WTC11 (cell line): ENCODE results near the gene TMCO1. TPM values are rescaled to one million over a fixed set of nuclear protein-coding genes. Genes with fewer than 3 reads are reported as not detected.
A peak's percentile ranks its signal among the peaks of the same experiment; 100 is the strongest.

Experiments
- ATAC-seq: fragments of 200-7000 bp; cut with Tn5 transposase; 2 replicates; pipeline ENCODE4 v1.10.0; 2021; ENCODE audit warnings: mild to moderate bottlenecking, moderate library complexity
- CTCF ChIA-PET: fragments of 300-600 bp; sonication (Branson Sonifier 250); formaldehyde crosslinking; loops from one replicate; lab custom pipeline; 2021; ENCODE audit warnings: antibody characterized with exemption; lab: Charles Lee
- POLR2A ChIA-PET: fragments of 350-600 bp; sonication (Branson Sonifier 250); formaldehyde crosslinking; loops from one replicate; lab custom pipeline; 2021; ENCODE audit warnings: antibody characterized with exemption; lab: Charles Lee
- DNase-seq: peaks from one replicate; pipeline ENCODE4 v3.0.0; 2021; ENCODE audit warnings: low spot score
- H3K27ac Mint-ChIP-seq: 2 replicates; pipeline ENCODE4 v1.8.0; 2021; ENCODE audit warnings: mixed read lengths
- H3K27me3 Mint-ChIP-seq: 2 replicates; pipeline ENCODE4 v1.8.0; 2021; ENCODE audit warnings: low read depth, mild to moderate bottlenecking, moderate library complexity, mixed read lengths
- H3K36me3 Mint-ChIP-seq: 2 replicates; pipeline ENCODE4 v1.8.0; 2021; ENCODE audit warnings: mixed read lengths
- H3K4me1 Mint-ChIP-seq: 2 replicates; pipeline ENCODE4 v1.8.0; 2022; ENCODE audit warnings: mixed read lengths
- H3K4me3 Mint-ChIP-seq: 2 replicates; pipeline ENCODE4 v1.8.0; 2021; ENCODE audit warnings: mild to moderate bottlenecking, moderate library complexity, mixed read lengths
- H3K9me3 Mint-ChIP-seq: 2 replicates; pipeline ENCODE4 v1.8.0; 2021; ENCODE audit warnings: mixed read lengths
- E2F5 ChIP-seq: sonication (generic); formaldehyde crosslinking; IDR thresholded peaks from 2 replicates; pipeline ENCODE4 v1.8.1; 2022; ENCODE audit warnings: mild to moderate bottlenecking, moderate library complexity, missing genetic modification reagents
- EMX1 ChIP-seq: fragments of 250-450 bp; sonication (Bioruptor Pico); IDR thresholded peaks from 2 replicates; pipeline ENCODE4 v1.8.0; 2021; ENCODE audit warnings: mild to moderate bottlenecking
- FOXK1 ChIP-seq: sonication (generic); formaldehyde crosslinking; IDR thresholded peaks from 2 replicates; pipeline ENCODE4 v1.8.0; 2022; ENCODE audit warnings: mild to moderate bottlenecking, moderate library complexity, missing genetic modification reagents
- HMGXB4 ChIP-seq: sonication (generic); formaldehyde crosslinking; IDR thresholded peaks from 2 replicates; pipeline ENCODE4 v1.8.1; 2023; ENCODE audit warnings: mild to moderate bottlenecking, moderate library complexity, missing genetic modification reagents
- JAZF1 ChIP-seq: fragments of 250-450 bp; sonication (Bioruptor Pico); IDR thresholded peaks from 2 replicates; pipeline ENCODE4 v1.9.0; 2021; ENCODE audit warnings: moderate library complexity, mild to moderate bottlenecking, inconsistent platforms
- KAT7 ChIP-seq: sonication (generic); formaldehyde crosslinking; IDR thresholded peaks from 2 replicates; pipeline ENCODE4 v1.8.1; 2023; ENCODE audit warnings: missing genetic modification reagents, mild to moderate bottlenecking, borderline replicate concordance
- MLX ChIP-seq: sonication (generic); formaldehyde crosslinking; IDR thresholded peaks from 2 replicates; pipeline ENCODE4 v1.8.1; 2023; ENCODE audit warnings: mild to moderate bottlenecking, missing genetic modification reagents, moderate library complexity
- MYBL2 ChIP-seq: sonication (generic); formaldehyde crosslinking; IDR thresholded peaks from 2 replicates; pipeline ENCODE4 v1.8.1; 2023; ENCODE audit warnings: mild to moderate bottlenecking, moderate library complexity, missing genetic modification reagents
- NR2C2 ChIP-seq: sonication (generic); formaldehyde crosslinking; IDR thresholded peaks from 2 replicates; pipeline ENCODE4 v1.8.0; 2022; ENCODE audit warnings: mild to moderate bottlenecking, missing genetic modification reagents
- PREB ChIP-seq: sonication (generic); formaldehyde crosslinking; IDR thresholded peaks from 2 replicates; pipeline ENCODE4 v1.8.1; 2022; ENCODE audit warnings: mild to moderate bottlenecking, missing genetic modification reagents, moderate library complexity, borderline replicate concordance
- SMAD3 ChIP-seq: sonication (generic); formaldehyde crosslinking; IDR thresholded peaks from 2 replicates; pipeline ENCODE4 v1.8.0; 2022; ENCODE audit warnings: missing genetic modification reagents, mild to moderate bottlenecking, borderline replicate concordance
- SOX15 ChIP-seq: fragments of 250-450 bp; sonication (Bioruptor Pico); IDR thresholded peaks from 2 replicates; pipeline ENCODE4 v1.9.0; 2021; ENCODE audit warnings: mild to moderate bottlenecking
- ZNF232 ChIP-seq: sonication (generic); formaldehyde crosslinking; IDR thresholded peaks from 2 replicates; pipeline ENCODE4 v1.8.0; 2022; ENCODE audit warnings: mild to moderate bottlenecking, missing genetic modification reagents
- ZNF317 ChIP-seq: sonication (generic); formaldehyde crosslinking; IDR thresholded peaks from 2 replicates; pipeline ENCODE4 v1.8.1; 2023; ENCODE audit warnings: low read depth, mild to moderate bottlenecking, moderate library complexity, missing genetic modification reagents, borderline replicate concordance
- ZNF396 ChIP-seq: fragments of 250-450 bp; sonication (Bioruptor Pico); IDR thresholded peaks from 2 replicates; pipeline ENCODE4 v1.8.0; 2021; ENCODE audit warnings: mild to moderate bottlenecking, moderate library complexity, borderline replicate concordance
- ZNF671 ChIP-seq: fragments of 250-450 bp; sonication (Bioruptor Pico); IDR thresholded peaks from 2 replicates; pipeline ENCODE4 v1.8.0; 2021; ENCODE audit warnings: mild to moderate bottlenecking
- total RNA-seq: library from RNA; stranded (reverse); gene quantifications from 3 replicates; pipeline ENCODE4 v1.2.3, GENCODE V29; 2021
- TF ChIP-seq, protein P1 (sequence below): fragments of 250-450 bp; sonication (Bioruptor Pico); IDR thresholded peaks from 2 replicates; pipeline ENCODE4 v1.8.0; 2021; ENCODE audit warnings: mild to moderate bottlenecking
- TF ChIP-seq, protein P2 (sequence below): sonication (generic); formaldehyde crosslinking; IDR thresholded peaks from 2 replicates; pipeline ENCODE4 v1.8.1; 2023; ENCODE audit warnings: mild to moderate bottlenecking, missing genetic modification reagents, borderline replicate concordance

The TMCO1 gene
- total RNA-seq, 1 experiment from 2014 or later, result 52.8 TPM

- no peak for TF ChIP-seq ZNF317
Measured at GRCh38 chr1:165816826-165817497, 48.3 kb upstream of the TMCO1 start (continued).

DNA sequence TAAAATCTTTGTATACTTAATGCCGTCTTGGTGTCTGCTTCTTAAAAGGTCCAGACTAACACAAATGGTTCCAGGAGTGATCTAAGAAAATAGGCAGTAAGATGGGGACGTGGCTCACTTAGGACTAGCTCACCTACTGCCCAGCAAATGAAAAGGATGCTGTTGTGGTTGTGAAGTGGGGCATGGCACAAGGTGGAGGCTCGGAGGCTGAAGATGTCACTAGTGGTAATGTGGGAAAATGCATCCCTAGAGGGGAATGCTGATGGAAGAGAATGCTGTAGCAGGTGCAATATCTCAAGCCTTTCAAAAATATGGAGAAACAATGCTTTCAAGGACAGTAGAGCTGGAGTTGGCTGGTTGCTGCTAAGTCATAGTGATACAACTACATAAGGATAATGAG, 47.5 kb upstream of the TMCO1 start:
- Mint-ChIP-seq H3K9me3 (0 out of 2 replicates have a peak, but pooled peaks cover 3% of the 10 kb centered on the region), H3K27ac (no peak overlapping the region), H3K4me1 (no peaks in the 10 kb centered on the region), H3K36me3 (no peaks in the 10 kb centered on the region), H3K27me3 (no peaks in the 10 kb centered on the region; the same call in 1 of the 2 replicates), H3K4me3 (no peak overlapping the region)
- TF ChIP-seq ZNF232 (CRISPR knock-in tag), result no peak
- TF ChIP-seq NR2C2 (CRISPR knock-in tag), result no peak
- no peak for TF ChIP-seq SMAD3 (CRISPR knock-in tag)
- TF ChIP-seq ZNF396, result no peak
- no peak for TF ChIP-seq KAT7 (CRISPR knock-in tag)
- TF ChIP-seq HMGXB4 (CRISPR knock-in tag), result no peak
- TF ChIP-seq JAZF1 (CRISPR knock-in tag), result no peak
- CTCF ChIA-PET, result interaction anchor here (1.1 kb wide), 1 partner anchor 13 kb away, joined by 3 read pairs; no protein-coding TSS in a partner anchor
- DNase-seq (no peak), ATAC-seq (no peak; the same call in 1 of the 2 replicates)
- POLR2A ChIA-PET, result no interaction called here

DNA sequence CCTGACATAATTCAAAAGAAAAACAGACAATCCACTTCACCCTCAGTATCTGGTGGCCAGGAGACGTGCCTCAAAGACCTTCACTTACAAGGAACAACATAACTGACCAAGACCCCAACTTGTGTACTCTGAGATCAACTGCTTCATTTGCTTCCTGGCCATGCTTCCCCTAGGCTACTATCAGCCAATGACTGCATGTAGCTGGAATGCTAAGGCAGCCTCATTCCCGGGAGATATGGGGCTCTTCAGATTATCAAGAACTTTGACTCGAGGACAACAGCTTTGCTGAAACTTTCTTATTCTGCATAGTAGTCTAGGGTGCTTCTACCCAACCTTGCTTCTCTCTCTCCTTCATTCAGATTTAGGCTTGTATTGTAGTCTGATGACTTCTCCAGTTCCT, 47.1 kb upstream of the TMCO1 start:
- ChIA-PET POLR2A (interaction anchor here (0.6 kb wide), 1 partner anchor 8 kb away, joined by 5 read pairs; no protein-coding TSS in a partner anchor), CTCF (interaction anchor here (1.1 kb wide), 1 partner anchor 13 kb away, joined by 3 read pairs; no protein-coding TSS in a partner anchor)
- ATAC-seq, result 0 out of 2 replicates have a peak, but pooled peaks have one; percentile 26
- no peak overlapping the region for H3K27ac Mint-ChIP-seq
- no peaks in the 10 kb centered on the region; the same call in 1 of the 2 replicates for H3K27me3 Mint-ChIP-seq
- no peaks in the 10 kb centered on the region for H3K4me1 Mint-ChIP-seq
- TF ChIP-seq MLX (CRISPR knock-in tag), result no peak
- TF ChIP-seq ZNF671 (CRISPR knock-in tag), result no peak
- TF ChIP-seq, all 79 proteins: peak for 0
- Mint-ChIP-seq H3K4me3 (no peak overlapping the region), H3K9me3 (0 out of 2 replicates have a peak, but pooled peaks cover 3% of the 10 kb centered on the region), H3K36me3 (no peaks in the 10 kb centered on the region)
- DNase-seq, result no peak

DNA sequence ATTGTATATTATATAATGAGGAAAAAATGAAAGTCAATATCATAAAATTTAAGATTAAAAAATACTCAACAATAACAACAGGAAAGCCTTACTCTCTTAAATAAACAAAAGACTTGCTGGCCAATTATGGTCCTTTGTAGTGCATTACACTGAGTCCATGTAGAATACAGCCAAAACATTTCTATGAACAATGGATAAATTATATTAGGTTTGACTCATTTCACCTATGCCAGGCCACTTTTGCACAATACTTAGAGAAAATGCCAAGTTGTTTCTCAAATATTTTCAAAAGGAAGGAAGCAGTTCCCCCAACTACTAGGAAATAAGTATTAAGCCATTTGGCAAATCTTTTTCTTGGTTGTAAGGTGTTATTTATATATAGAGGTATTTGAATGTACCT, 38.9 kb upstream of the TMCO1 start:
- no peak overlapping the region for H3K4me3 Mint-ChIP-seq
- TF ChIP-seq JAZF1 (CRISPR knock-in tag), result no peak
- TF ChIP-seq PREB (CRISPR knock-in tag), result no peak
- TF ChIP-seq SOX15, result no peak
- TF ChIP-seq FOXK1 (CRISPR knock-in tag), result no peak
- TF ChIP-seq MYBL2 (CRISPR knock-in tag), result no peak
- no peak for TF ChIP-seq E2F5
- TF ChIP-seq, protein P1, sequence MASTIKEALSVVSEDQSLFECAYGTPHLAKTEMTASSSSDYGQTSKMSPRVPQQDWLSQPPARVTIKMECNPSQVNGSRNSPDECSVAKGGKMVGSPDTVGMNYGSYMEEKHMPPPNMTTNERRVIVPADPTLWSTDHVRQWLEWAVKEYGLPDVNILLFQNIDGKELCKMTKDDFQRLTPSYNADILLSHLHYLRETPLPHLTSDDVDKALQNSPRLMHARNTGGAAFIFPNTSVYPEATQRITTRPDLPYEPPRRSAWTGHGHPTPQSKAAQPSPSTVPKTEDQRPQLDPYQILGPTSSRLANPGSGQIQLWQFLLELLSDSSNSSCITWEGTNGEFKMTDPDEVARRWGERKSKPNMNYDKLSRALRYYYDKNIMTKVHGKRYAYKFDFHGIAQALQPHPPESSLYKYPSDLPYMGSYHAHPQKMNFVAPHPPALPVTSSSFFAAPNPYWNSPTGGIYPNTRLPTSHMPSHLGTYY, result no peak
- TF ChIP-seq EMX1 (CRISPR knock-in tag), result no peak
- TF ChIP-seq, protein P2, sequence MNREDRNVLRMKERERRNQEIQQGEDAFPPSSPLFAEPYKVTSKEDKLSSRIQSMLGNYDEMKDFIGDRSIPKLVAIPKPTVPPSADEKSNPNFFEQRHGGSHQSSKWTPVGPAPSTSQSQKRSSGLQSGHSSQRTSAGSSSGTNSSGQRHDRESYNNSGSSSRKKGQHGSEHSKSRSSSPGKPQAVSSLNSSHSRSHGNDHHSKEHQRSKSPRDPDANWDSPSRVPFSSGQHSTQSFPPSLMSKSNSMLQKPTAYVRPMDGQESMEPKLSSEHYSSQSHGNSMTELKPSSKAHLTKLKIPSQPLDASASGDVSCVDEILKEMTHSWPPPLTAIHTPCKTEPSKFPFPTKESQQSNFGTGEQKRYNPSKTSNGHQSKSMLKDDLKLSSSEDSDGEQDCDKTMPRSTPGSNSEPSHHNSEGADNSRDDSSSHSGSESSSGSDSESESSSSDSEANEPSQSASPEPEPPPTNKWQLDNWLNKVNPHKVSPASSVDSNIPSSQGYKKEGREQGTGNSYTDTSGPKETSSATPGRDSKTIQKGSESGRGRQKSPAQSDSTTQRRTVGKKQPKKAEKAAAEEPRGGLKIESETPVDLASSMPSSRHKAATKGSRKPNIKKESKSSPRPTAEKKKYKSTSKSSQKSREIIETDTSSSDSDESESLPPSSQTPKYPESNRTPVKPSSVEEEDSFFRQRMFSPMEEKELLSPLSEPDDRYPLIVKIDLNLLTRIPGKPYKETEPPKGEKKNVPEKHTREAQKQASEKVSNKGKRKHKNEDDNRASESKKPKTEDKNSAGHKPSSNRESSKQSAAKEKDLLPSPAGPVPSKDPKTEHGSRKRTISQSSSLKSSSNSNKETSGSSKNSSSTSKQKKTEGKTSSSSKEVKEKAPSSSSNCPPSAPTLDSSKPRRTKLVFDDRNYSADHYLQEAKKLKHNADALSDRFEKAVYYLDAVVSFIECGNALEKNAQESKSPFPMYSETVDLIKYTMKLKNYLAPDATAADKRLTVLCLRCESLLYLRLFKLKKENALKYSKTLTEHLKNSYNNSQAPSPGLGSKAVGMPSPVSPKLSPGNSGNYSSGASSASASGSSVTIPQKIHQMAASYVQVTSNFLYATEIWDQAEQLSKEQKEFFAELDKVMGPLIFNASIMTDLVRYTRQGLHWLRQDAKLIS (CRISPR knock-in tag), result no peak
- no peak for TF ChIP-seq HMGXB4 (CRISPR knock-in tag)

More for the DNA sequence above, 38.9 kb upstream of the TMCO1 start:
- ATAC-seq (no peak), DNase-seq (no peak)
- H3K9me3 Mint-ChIP-seq, result peaks cover 12% of the 10 kb centered on the region
- H3K36me3 Mint-ChIP-seq, result no peaks in the 10 kb centered on the region
- ChIA-PET POLR2A (no interaction called here), CTCF (no interaction called here)
- H3K27ac Mint-ChIP-seq, result no peak overlapping the region
- no peaks in the 10 kb centered on the region for H3K4me1 Mint-ChIP-seq
- H3K27me3 Mint-ChIP-seq, result peaks cover 4% of the 10 kb centered on the region
